PC-9 (cell line): ENCODE data around the gene PCID2.

Experiments used
- EZH2 ChIP-seq: fragments of 200-600 bp; sonication (generic); IDR thresholded peaks from 2 replicates; pipeline ENCODE4 v1.8.0; 2017; ENCODE audit warnings: antibody characterized with exemption, low read depth
- TF ChIP-seq, protein P1 (sequence below): fragments of 200-600 bp; sonication (generic); conservative IDR thresholded peaks from 2 replicates; pipeline ENCODE4 v1.6.1; 2017; ENCODE audit warnings: mixed run types, antibody characterized with exemption, mild to moderate bottlenecking, moderate library complexity

- TF ChIP-seq, protein P1, sequence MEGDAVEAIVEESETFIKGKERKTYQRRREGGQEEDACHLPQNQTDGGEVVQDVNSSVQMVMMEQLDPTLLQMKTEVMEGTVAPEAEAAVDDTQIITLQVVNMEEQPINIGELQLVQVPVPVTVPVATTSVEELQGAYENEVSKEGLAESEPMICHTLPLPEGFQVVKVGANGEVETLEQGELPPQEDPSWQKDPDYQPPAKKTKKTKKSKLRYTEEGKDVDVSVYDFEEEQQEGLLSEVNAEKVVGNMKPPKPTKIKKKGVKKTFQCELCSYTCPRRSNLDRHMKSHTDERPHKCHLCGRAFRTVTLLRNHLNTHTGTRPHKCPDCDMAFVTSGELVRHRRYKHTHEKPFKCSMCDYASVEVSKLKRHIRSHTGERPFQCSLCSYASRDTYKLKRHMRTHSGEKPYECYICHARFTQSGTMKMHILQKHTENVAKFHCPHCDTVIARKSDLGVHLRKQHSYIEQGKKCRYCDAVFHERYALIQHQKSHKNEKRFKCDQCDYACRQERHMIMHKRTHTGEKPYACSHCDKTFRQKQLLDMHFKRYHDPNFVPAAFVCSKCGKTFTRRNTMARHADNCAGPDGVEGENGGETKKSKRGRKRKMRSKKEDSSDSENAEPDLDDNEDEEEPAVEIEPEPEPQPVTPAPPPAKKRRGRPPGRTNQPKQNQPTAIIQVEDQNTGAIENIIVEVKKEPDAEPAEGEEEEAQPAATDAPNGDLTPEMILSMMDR = no peak
- no peak for TF ChIP-seq EZH2
These were observed 23.7 kb downstream of the PCID2 start for GRCh38 chr13:113184568-113185440.
